PFSK-1 (cell line): ENCODE results near the gene STIM1.

ENCODE experiments used
- POLR2AphosphoS5 ChIP-seq: IDR thresholded peaks from 2 replicates; pipeline ENCODE4 v1.6.1; 2012; ENCODE audit warnings: low read depth, mild to moderate bottlenecking, control low read depth, low read length, moderate library complexity
- TAF1 ChIP-seq: IDR thresholded peaks from 2 replicates; pipeline ENCODE4 v1.6.1; 2012; ENCODE audit warnings: low read length, control low read depth, borderline replicate concordance; ENCODE audit not compliant: insufficient read depth

DNA sequence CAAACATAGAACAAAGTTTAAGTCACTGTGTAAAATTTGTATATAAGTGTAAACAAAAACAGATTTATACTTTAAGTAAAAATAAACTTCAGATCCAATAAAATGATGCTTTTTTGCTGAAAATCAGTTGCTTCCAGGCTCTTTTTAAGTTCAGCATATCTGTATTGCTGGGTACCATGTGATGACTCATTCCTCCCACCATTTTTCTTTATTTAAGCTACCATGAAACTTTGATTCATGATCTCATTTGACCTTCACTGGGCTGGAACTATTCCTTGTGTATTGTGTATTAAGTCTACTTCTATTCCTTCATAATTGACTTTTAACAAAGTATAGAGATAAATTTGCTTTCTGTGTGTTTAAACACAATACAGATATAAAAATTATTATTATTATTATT is 192.9 kb downstream of the STIM1 start:
- no peak for TF ChIP-seq TAF1
- TF ChIP-seq POLR2AphosphoS5: no peak
